ENCODE results near the gene CFAP161.

The CFAP161 gene

GRCh38 chr15:81197688-81198281 is 63.7 kb downstream of the CFAP161 start:
- no peak overlapping the region for H3K4me3 ChIP-seq (ENCODE audit: low read length)
- DNase-seq (ENCODE audit: low read depth) = no peak
- TF ChIP-seq CTCF (conservative IDR thresholded peaks at IDR 0.05; ENCODE audit: low read depth, low read length) = no peak

All from retinal pigment epithelial cell (primary cell).